ENCODE measurements around the gene SRL. TPM values are rescaled to one million over a fixed set of nuclear protein-coding genes. Genes with fewer than 3 reads are reported as not detected.

Gene SRL
- total and polyA plus RNA-seq, 2 of the 13 experiments (the other 11 are each of a cell fraction or from before 2014, with no cell fraction given), result 0.05 TPM; not detected in 1

DNA sequence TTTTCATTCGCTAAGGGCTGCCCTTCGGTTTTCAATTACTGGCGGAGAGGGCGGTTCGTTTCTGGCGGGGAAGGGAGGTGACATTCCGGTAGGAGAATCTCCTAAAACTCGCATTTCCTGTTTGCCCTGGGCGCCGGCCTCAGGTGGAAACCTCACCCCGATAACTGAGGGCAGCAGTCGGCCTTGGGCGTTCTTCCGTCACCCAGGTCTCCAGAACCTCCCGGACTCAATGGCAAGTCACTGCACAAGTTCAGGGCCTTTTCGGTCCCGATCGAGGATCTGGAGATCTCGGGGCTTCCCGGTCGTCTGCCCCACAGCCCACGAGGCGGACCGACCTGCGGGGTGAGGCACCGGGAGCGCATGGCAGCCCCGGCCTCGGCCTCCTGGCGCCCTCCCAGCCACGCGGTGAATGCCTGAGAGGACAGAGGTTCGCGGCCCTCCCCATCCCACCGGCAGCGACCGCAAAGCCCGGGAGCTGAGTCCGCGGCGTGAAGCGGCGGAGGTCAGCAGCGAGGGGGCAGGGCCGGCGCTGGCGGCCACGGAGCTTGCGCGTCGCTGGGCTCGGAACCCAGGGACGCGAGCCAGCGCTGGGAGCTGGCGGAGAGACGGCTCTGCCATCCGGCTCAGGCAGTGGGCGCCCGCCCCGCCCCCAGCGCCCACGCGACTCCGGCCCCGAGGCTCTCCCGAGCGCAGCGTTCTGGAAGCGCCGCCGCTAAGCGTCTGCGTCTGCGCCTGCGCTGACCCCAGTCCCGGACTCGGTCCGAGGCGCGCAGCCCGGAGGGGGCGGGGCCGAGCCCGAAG lies 58.4 kb downstream of the SRL start (continued):
- TF ChIP-seq MBNL3 (CRISPR knock-in tag; conservative IDR thresholded peaks at IDR 0.05), result no peak
- TF ChIP-seq CEBPB (IDR thresholded peaks at IDR 0.05; ENCODE audit: borderline replicate concordance, low read depth, low read length), result no peak
- TF ChIP-seq ZNF343 (CRISPR knock-in tag; IDR thresholded peaks at IDR 0.05), result peak; percentile 97; the same call in 1 of the 2 replicates
- TF ChIP-seq, protein P1, sequence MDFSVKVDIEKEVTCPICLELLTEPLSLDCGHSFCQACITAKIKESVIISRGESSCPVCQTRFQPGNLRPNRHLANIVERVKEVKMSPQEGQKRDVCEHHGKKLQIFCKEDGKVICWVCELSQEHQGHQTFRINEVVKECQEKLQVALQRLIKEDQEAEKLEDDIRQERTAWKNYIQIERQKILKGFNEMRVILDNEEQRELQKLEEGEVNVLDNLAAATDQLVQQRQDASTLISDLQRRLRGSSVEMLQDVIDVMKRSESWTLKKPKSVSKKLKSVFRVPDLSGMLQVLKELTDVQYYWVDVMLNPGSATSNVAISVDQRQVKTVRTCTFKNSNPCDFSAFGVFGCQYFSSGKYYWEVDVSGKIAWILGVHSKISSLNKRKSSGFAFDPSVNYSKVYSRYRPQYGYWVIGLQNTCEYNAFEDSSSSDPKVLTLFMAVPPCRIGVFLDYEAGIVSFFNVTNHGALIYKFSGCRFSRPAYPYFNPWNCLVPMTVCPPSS (IDR thresholded peaks at IDR 0.05), result no peak
- TF ChIP-seq ZNF883 (CRISPR knock-in tag; IDR thresholded peaks at IDR 0.05; ENCODE audit: not compliant biosample characterization), result peak; percentile 89
- peak; percentile 70; the same call in 1 of the 2 replicates for TF ChIP-seq ZNF724P (CRISPR knock-in tag; IDR thresholded peaks at IDR 0.05; ENCODE audit: borderline replicate concordance)
- TF ChIP-seq ATF7 (IDR thresholded peaks at IDR 0.05), result no peak
- TF ChIP-seq ATF7 (CRISPR knock-in tag; IDR thresholded peaks at IDR 0.05), result no peak
- no peak for TF ChIP-seq ZNF383 (CRISPR knock-in tag; IDR thresholded peaks at IDR 0.05; ENCODE audit: borderline replicate concordance)
- TF ChIP-seq MTF1 (CRISPR knock-in tag; IDR thresholded peaks at IDR 0.05), result no peak
- no peak for TF ChIP-seq CCAR2 (optimal IDR thresholded peaks at IDR 0.05; ENCODE audit: low read depth, low read length)
- no peak for TF ChIP-seq ZNF780A (CRISPR knock-in tag; IDR thresholded peaks at IDR 0.05)
- TF ChIP-seq MIER3 (CRISPR knock-in tag; IDR thresholded peaks at IDR 0.05; ENCODE audit: borderline replicate concordance), result no peak
- TF ChIP-seq, protein P2, sequence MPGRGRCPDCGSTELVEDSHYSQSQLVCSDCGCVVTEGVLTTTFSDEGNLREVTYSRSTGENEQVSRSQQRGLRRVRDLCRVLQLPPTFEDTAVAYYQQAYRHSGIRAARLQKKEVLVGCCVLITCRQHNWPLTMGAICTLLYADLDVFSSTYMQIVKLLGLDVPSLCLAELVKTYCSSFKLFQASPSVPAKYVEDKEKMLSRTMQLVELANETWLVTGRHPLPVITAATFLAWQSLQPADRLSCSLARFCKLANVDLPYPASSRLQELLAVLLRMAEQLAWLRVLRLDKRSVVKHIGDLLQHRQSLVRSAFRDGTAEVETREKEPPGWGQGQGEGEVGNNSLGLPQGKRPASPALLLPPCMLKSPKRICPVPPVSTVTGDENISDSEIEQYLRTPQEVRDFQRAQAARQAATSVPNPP (CRISPR knock-in tag; IDR thresholded peaks at IDR 0.05), result peak; percentile 66; the same call in 1 of the 2 replicates
- TF ChIP-seq ZNF772 (CRISPR knock-in tag; IDR thresholded peaks at IDR 0.05), result 0 out of 2 replicates have a peak, but pooled peaks have one; percentile 49
- no peak for TF ChIP-seq MEIS1 (CRISPR knock-in tag; IDR thresholded peaks at IDR 0.05; ENCODE audit: borderline replicate concordance)
- TF ChIP-seq CHD4 (IDR thresholded peaks at IDR 0.05; ENCODE audit: borderline replicate concordance, low read length), result no peak
- TF ChIP-seq, protein P3, sequence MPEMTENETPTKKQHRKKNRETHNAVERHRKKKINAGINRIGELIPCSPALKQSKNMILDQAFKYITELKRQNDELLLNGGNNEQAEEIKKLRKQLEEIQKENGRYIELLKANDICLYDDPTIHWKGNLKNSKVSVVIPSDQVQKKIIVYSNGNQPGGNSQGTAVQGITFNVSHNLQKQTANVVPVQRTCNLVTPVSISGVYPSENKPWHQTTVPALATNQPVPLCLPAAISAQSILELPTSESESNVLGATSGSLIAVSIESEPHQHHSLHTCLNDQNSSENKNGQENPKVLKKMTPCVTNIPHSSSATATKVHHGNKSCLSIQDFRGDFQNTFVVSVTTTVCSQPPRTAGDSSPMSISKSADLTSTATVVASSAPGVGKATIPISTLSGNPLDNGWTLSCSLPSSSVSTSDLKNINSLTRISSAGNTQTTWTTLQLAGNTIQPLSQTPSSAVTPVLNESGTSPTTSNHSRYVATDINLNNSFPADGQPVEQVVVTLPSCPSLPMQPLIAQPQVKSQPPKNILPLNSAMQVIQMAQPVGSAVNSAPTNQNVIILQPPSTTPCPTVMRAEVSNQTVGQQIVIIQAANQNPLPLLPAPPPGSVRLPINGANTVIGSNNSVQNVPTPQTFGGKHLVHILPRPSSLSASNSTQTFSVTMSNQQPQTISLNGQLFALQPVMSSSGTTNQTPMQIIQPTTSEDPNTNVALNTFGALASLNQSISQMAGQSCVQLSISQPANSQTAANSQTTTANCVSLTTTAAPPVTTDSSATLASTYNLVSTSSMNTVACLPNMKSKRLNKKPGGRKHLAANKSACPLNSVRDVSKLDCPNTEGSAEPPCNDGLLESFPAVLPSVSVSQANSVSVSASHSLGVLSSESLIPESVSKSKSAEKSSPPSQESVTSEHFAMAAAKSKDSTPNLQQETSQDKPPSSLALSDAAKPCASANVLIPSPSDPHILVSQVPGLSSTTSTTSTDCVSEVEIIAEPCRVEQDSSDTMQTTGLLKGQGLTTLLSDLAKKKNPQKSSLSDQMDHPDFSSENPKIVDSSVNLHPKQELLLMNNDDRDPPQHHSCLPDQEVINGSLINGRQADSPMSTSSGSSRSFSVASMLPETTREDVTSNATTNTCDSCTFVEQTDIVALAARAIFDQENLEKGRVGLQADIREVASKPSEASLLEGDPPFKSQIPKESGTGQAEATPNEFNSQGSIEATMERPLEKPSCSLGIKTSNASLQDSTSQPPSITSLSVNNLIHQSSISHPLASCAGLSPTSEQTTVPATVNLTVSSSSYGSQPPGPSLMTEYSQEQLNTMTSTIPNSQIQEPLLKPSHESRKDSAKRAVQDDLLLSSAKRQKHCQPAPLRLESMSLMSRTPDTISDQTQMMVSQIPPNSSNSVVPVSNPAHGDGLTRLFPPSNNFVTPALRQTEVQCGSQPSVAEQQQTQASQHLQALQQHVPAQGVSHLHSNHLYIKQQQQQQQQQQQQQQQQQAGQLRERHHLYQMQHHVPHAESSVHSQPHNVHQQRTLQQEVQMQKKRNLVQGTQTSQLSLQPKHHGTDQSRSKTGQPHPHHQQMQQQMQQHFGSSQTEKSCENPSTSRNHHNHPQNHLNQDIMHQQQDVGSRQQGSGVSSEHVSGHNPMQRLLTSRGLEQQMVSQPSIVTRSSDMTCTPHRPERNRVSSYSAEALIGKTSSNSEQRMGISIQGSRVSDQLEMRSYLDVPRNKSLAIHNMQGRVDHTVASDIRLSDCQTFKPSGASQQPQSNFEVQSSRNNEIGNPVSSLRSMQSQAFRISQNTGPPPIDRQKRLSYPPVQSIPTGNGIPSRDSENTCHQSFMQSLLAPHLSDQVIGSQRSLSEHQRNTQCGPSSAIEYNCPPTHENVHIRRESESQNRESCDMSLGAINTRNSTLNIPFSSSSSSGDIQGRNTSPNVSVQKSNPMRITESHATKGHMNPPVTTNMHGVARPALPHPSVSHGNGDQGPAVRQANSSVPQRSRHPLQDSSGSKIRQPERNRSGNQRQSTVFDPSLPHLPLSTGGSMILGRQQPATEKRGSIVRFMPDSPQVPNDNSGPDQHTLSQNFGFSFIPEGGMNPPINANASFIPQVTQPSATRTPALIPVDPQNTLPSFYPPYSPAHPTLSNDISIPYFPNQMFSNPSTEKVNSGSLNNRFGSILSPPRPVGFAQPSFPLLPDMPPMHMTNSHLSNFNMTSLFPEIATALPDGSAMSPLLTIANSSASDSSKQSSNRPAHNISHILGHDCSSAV (CRISPR knock-in tag; IDR thresholded peaks at IDR 0.05; ENCODE audit: borderline replicate concordance), result no peak
- no peak for TF ChIP-seq ZNF33A (CRISPR knock-in tag; IDR thresholded peaks at IDR 0.05; ENCODE audit: borderline replicate concordance)
- no peak for TF ChIP-seq IKZF1 (IDR thresholded peaks at IDR 0.05)

Measured in HepG2 (cell line).